Cardiac fibroblast (primary cell): ENCODE measurements around the gene OR2L13.
"Not testable (repeated sequence)": the region's sequence is repeated elsewhere in the genome, so short reads cannot be mapped to it uniquely, and the experiment has no call there.

Experiments
- DNase-seq, 2 donors: peaks; one replicate each; pipeline versions ENCODE4 v3.0.0 to v3.0.0-alpha.2; 2010; ENCODE audit warnings: low read depth in 2 of 2
- H3K4me3 ChIP-seq, 2 donors: replicated peaks in 1 of 2; 1 replicate in 1 of 2; 2 replicates in 1 of 2; pipeline ENCODE4 v1.5.1; 2011; ENCODE audit warnings: low read depth in 2 of 2, low read length in 2 of 2, mild to moderate bottlenecking in 2 of 2, moderate library complexity in 1 of 2
- CTCF ChIP-seq: IDR thresholded peaks from one replicate; pipeline ENCODE4 v1.5.1; 2011; ENCODE audit warnings: low read depth, mild to moderate bottlenecking, low read length, inconsistent platforms

Gene OR2L13

GRCh38 chr1:248065071-248065470 lies 29.9 kb upstream of the OR2L13 start:
- no peak for TF ChIP-seq CTCF
- DNase-seq, result no peak

GRCh38 chr1:248065604-248066003 lies 29.4 kb upstream of the OR2L13 start:
- DNase-seq, result no peak
- TF ChIP-seq CTCF, result no peak
- H3K4me3 ChIP-seq, result no peak overlapping the region

More at GRCh38 chr1:248065071-248065470, 29.9 kb upstream of the OR2L13 start:
- H3K4me3 ChIP-seq, result no peak overlapping the region

GRCh38 chr1:248083864-248084263 lies 11.1 kb upstream of the OR2L13 start:
- not testable (repeated sequence) for DNase-seq, H3K4me3 ChIP-seq

- H3K4me3 ChIP-seq, result no peak overlapping the region
- DNase-seq, result no peak
- TF ChIP-seq CTCF, result no peak
Observed at GRCh38 chr1:248098529-248098928, 3.5 kb downstream of the OR2L13 start.

GRCh38 chr1:248102847-248103246 lies 7.9 kb downstream of the OR2L13 start:
- H3K4me3 ChIP-seq, result no peak overlapping the region
- no peak for DNase-seq
- TF ChIP-seq CTCF, result no peak

GRCh38 chr1:248111157-248111556 lies 16.2 kb downstream of the OR2L13 start:
- DNase-seq, result no peak
- TF ChIP-seq CTCF, result no peak
- no peak overlapping the region for H3K4me3 ChIP-seq

- DNase-seq, result no peak
- no peak for TF ChIP-seq CTCF
- H3K4me3 ChIP-seq, result no peak overlapping the region
Observed at GRCh38 chr1:248114890-248115289, 19.9 kb downstream of the OR2L13 start.
